ENCODE results near the gene SERPINB12.

Gene SERPINB12, protein sequence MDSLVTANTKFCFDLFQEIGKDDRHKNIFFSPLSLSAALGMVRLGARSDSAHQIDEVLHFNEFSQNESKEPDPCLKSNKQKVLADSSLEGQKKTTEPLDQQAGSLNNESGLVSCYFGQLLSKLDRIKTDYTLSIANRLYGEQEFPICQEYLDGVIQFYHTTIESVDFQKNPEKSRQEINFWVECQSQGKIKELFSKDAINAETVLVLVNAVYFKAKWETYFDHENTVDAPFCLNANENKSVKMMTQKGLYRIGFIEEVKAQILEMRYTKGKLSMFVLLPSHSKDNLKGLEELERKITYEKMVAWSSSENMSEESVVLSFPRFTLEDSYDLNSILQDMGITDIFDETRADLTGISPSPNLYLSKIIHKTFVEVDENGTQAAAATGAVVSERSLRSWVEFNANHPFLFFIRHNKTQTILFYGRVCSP

DNA sequence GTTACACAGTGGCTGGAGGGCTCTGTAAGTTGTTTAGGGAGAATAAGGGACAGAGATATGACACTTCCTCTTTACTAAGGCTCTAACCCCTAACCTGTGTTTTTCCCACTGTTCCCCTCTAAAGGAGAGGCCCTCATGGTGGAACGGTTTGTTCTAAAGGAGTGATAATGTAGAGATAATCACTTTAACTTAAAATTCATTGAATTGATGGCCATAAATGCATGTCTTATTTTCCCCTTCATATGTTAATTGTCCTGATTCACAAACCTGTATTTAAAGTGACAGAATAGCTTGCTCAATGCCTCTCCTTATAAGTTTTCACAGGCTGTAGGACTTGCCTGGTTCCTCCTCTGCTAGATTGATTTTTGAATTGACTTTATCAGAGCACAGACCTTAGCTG lies at the start of gene SERPINB12:
TSS of gene SERPINB12 (plus strand) at position 301 of the 400 bp plus-strand sequence. CDS start 13,791 bp downstream, outside the sequence.
- no peak for DNase-seq (ENCODE audit: low spot score)

DNA sequence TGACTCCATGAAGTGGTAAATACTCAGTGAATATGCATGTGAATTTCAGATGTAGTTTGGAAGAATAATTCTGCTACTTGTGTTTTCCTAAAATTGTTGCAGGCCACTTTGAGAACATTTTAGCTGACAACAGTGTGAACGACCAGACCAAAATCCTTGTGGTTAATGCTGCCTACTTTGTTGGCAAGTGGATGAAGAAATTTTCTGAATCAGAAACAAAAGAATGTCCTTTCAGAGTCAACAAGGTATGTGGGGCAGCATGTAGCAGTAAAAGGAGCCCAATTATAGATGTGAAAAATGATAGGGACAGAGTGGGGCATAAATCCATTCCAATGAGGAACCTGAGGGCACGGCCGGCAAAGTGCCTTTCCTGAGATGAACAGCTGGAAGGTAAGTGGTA lies 49.3 kb upstream of the SERPINB12 start:
- no peak for DNase-seq (ENCODE audit: low spot score)

DNA sequence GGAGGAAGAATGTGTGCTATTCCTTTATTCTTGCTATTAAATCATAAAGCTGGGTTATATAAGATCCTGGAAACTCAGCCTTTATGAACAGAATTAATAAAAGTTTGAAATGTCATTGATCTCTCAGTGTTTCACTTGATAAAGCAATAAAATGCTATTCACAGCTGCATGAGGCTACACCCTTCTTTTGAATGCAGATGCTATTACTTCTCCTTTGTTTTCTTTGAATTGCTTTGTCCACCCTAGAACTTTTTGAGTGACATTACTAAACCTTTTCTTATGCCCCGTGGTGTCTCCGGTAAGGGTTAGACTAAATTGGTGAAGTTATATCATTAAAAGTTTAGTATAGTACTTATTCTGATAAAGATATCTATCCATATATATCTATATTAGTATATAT lies 46.5 kb upstream of the SERPINB12 start:
- no peak for DNase-seq (ENCODE audit: low spot score)

DNA sequence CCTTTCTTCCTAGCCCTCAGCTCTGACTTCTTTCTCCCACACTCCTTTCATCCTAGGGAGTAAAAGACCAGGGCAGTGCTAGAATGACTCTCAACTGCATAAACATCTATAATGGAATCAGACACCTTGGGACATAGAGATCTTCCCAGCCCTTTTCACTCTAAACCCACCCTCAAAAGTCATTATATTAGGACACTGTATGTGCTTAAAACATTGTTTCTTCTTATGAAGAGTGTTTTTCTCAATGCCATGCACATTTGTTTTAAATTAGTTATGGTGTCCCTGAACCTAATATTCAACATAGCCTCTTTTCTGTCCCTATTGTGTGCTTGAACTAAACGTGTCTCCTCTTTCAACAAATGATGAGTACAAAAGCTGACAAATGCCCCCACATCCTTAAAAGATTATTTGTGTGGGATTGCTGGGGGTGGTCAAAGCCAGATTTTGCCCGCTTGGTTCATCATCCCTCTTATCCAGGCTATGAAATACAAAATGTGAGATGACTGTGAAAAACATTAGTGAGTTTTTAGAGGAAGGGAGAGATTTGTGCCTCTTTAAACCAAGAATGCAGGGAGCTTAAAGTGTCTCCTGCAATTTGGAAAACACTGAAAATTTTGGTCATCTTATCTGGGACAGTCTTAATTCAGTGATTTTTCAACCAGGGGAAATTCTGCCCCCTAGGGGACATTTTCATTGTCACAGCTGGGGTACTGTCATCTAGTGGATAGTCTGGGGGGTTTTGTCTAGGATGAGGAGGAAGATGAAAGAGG lies 36.4 kb upstream of the SERPINB12 start:
- peak; percentile 27 for DNase-seq (ENCODE audit: low spot score)

DNA sequence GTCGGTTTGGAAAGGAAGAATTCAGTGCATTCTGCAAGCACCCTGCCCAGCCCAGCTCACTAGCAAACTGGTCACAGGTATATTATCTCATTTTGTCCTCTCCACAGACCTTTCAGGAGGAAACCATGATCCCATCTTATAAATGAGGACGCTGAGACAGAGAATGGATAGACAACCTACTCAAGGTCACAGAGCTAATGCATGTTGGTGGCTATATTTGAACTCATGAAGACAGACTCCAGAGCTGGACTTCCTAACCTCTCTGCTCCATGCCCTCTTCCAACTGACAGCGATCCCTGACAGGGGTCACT lies 35.9 kb upstream of the SERPINB12 start:
- DNase-seq (ENCODE audit: low spot score), result no peak

DNA sequence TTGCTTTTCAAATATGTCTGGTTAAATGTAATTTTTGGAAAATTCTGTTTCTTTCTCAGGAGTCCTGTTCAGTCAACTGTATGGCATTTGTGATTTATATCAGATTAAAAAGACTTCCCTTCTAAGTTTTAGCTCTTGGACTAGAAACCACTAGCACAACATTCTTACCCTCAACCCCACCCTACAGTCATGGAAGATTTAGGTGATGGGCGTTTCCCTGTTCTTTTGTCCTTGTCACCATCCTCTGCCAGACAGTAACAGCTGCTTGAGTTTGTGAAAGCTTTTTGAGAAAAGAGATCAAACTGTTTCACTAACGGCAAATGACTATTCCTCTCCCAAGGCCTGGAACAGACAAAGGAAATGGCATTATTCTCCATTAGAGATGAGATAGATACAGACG lies 33.6 kb upstream of the SERPINB12 start:
- DNase-seq (ENCODE audit: low spot score), result no peak

DNA sequence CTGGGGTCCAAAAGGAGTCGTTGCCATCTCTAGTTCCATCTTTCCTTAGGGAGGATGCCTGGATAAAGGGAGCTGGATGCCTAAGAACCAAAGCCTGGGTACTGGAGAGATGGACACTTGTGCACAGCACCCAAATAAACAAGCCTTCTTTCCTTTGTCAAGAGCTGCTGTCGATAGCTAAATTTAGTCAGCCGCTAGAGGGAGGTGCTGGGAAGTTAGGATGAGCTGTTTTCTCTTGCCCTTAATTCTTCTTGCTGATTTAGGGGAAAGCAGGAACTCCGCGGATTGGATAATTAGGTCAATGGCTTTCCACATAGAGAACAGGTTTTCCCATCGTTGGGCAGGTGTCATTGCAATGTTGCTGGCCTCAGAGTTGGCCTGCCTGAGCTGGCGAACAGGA lies 30.9 kb upstream of the SERPINB12 start:
- DNase-seq (ENCODE audit: low spot score), result no peak

DNA sequence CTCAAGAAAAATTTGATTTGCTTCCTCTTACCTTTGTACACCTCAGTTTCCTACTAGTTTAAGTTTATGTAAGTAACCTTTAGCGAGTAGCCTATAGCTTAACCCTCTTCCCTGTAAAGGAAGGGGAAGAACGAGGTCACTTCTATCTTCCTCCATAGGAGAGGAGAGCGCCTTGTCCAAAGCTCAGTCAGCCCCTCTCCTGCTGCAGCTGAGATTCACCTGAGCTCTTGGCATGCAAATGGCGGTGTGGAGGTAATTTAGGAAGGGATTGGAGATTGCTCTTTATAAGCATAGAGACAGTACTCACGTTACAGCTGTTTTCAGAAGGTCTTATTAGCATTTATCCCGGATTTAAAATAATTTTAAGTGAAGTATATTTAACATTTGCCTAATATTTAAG lies 27.8 kb upstream of the SERPINB12 start:
- DNase-seq (ENCODE audit: low spot score), result no peak

DNA sequence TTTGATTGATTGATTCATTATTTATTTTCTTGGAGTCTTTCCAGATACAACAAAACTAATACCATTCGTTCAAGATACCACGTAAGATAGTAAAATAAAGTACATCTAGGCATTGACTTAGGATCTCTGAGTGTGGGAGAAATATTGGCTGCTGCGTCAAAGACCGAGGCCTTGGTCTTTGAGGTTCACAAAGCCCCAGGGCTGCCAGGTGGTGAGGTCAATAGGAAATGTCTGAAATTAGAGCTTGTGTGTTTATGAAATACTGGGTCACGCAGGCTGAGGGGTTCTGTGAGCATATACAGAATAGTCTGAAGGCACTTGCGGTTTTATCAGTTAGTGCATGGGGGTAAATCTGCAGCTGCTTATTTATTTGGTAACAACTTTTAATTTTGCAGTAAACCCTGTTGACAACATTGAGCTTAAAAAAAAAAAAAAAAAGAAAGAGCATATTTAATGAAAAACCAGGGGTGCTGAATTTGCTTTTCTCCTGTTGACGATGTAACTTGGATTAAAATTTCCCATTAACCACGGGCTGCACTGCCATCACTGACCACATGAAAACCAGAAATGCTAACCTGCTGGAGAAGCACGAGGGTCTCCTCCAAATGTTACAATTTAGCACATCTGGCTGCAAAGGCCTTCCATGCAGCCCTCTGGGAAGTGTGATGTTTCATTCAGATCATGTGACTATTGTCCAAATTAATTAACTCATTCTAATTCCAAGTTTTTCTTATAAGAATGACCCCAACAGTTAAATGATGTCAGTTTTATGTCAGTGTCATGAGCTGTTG lies 27.1 kb upstream of the SERPINB12 start:
- no peak for DNase-seq (ENCODE audit: low spot score)

DNA sequence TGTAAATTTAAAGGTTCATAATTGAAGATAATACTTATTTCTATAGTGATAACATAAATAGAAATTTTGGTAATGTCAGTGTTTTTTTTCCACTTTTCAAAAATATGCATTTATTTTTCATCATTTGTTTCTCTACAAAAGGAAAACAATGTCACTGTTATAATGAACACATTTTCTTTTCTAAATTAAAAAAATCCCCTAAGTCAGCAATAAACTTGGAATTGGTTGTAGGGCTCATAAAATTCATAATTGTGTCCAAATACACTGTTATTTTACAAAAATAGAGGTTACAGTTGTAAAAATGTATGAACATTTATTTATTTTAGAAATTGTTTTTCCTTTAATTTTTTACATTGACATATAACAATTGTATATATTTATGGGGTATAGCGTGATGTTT lies 26.4 kb upstream of the SERPINB12 start:
- no peak for DNase-seq (ENCODE audit: low spot score)

DNA sequence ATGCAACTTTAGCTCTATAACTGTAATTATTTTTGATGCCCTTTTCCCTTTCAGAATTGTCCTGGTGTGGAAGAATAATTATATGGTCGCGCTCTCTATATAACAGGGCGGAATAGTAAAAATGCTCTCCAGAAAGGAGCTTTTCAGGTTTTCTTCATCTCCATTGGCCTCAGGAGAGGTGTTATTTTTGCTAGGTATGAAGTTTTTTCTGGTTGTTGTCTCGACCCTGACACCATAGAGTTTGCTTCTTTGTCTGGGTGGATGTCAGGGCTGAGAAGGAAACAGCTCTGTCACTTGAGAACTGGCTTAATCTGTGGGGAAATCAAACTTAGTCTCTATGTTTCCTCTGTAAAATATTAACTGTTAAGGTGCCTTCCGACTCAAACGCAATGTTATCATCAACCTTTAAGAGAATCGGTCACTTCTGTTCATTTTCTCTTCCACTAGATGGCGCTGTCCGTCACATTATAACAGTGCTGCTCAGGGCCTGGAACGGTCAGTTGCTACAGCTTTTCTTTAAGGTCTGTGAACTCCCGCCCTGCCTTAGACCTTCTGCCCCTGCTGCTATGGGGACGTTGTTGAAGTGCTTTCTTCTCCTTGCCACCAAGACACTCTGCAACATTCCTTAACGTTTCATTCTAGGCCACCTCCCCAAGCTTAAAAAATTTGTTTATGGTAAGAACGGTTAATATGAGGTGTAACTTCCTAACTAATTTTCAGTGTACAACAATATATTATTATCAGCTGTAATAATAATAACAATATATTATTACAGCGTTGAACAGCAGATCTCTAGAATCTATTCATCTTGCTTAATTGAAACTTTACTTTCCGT lies 23.8 kb upstream of the SERPINB12 start:
- peak; percentile 68 for DNase-seq (ENCODE audit: low spot score)

DNA sequence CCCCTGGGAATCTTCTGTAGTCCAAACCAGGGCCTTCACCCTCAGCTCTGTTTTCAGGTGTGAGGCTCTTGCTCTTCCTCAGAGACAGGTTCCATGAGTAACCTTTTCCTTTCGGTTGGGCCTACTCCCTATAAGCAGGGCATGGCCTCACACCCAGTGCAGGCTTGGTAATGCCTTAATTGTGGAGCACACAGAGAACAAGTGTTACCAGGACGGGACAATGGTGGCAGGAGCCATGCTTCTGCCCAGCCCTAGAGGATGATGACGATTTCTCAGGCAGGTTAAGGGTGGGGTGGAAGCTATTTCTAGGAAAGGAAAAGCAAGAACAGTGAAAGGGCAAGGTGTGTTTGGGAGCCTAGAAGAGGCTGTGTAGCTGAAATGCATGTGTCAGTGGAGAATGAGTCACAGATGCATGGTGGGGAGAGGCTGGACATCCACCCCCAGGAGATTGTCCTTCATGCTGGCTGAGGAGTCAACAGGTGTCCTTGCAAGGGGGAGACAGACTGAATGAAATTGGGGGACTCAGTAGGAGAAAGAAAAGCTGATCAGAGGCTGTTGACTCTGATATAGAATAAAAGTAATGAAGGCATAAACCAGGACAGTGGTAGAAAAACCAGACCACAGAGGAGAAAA lies 22.0 kb upstream of the SERPINB12 start:
- DNase-seq (ENCODE audit: low spot score), result no peak

DNA sequence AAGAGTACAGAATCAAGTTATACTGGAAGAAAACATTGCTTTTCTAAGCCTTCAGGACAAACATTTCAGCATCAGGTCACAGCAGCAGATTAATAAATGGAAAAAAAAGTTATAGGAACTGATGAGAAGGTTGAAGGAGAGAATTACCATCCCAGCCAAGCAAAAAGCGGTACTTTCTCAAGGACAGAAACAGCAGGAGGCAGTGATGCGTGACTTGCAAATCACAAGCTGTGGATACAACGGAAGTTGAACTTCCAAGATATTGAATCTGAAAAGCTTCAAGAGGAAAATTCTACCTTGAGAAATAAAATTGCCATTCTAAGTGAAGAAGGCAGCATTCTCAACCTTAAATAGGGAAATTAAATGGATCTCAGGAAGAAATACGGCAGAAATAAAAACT lies 18.5 kb upstream of the SERPINB12 start:
- no peak for DNase-seq (ENCODE audit: low spot score)

DNA sequence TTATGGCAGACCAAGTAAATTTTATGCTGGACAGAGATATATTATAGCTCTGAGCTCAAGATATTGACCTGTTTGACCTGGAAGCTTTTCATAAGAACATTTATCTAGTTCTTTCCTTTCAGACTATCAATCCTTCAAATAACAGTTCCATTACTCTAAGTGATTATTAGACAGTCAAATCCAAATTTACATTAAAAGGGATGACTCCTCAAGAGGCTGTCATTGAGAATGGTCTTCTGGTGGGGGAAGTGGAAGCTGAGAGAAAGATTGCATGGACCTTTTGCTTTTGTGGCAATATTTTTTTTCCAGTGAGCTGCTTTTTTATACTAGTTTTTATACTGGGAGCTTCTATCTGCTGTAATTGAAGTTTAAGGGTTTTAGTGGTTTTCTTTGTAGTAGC lies 14.9 kb upstream of the SERPINB12 start:
- DNase-seq (ENCODE audit: low spot score), result no peak

DNA sequence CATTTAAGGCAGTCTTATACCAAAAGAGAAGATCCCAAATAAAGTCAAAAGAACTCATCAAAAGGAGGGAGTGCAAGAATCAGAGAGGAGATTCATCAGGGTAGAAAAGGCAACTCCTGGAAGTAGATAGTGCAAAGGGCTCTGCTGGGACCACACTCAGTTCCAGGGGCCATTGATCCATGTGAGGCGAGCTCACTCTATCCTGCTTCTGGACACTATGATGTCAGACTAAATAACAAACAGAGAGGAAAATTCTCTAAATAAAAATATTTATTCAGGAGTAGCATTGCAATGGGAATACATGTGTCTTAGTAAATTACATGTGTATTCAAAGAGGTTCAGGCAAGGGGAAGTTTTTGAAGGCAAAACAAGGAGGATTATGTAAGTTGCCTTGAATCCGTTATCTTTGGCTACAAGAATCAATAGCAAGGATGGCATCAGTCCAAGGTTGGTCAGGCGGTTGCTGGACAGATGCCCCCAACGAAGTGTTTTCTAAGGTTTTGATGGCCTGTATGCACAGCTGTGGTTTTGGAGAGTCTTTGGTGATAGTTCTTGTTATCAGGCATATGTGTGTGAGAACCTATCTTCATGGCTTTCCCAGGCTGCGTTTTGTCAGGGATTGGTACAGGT lies 13.2 kb upstream of the SERPINB12 start:
- no peak for DNase-seq (ENCODE audit: low spot score)

DNA sequence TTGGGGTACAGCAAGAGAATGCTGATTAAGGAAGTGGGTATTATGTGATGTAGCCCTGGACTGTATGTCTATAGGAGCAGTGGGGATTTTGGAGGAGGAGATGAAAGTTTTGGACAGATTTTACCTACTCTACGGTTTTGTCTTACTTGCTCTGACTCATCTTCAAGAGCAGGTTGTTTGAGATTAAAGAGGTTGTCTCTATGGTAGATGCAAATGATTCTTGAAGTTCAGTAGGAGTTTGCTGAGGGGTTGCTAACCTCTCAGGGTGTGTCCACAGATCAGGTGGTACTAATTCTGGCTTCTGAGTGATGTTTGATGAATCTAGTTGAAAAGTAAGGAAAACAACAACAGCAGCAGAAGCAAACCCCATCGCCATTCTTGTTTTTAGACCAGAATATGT lies 9.7 kb upstream of the SERPINB12 start:
- DNase-seq (ENCODE audit: low spot score), result no peak

DNA sequence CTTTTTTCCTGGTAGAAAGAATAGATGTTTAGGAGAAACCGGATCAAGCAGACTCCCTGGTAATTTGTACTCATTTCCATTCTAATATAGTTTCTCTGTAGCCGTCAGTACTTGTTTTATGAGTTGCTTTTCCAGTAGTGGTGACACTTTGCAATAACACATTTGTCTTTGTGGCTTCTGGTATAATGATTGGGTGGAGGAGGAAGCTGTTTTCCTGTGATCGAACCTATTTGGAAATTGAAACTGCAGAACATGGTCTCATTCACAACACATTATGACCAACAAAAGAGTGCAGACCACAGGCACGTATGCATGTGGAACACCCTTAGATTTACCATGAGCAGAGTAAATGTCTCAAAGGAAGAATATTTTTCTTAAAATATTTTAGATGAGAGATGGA lies 7.6 kb upstream of the SERPINB12 start:
- no peak for DNase-seq (ENCODE audit: low spot score)

DNA sequence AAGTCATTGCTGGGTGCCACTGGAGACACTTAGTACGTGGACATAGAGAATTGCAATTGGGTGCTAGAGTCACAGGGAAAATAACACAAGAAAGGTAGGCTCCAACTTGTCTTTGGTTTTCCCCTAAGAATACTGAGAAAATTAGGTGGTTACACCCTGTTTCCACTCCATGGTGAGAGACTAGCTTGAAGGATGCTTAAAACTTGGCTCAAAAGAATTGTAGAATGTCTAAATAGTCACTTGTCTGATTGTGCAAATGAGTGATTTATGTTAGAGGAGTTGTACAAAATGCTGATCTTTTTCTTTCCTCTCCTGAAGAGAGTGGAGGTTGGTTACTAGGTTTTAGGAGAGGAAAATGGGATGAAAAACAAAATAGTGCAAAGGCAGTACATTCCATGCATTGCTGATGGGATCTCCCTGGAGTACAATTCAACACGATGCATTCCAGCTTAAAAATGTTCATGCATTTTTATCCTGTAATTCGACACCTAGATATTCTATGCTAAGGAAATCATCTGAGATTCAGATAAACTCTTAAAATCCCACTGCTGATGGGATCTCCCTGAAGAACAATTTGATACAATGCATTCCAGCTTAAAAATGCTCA lies 2.2 kb upstream of the SERPINB12 start:
- no peak for DNase-seq (ENCODE audit: low spot score)

DNA sequence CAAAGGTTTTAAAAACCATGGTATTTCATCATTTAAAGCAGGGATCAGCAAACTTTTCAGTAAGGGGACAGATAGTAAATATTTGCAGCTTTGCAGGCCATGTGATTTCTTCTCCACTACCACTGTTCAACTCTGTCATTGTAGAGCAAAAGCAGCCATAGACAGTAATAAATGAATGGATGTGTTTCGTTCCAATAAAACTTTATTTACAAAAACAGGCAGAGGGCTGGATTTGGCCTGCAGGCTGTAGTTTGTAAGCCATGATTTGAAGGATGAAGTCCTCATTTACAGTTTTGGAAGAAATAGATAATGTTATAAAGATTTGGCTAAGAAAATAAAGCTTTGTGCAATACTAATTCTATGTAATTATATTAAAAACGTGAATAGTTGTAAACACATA lies 1.8 kb downstream of the SERPINB12 start:
- DNase-seq (ENCODE audit: low spot score), result no peak

DNA sequence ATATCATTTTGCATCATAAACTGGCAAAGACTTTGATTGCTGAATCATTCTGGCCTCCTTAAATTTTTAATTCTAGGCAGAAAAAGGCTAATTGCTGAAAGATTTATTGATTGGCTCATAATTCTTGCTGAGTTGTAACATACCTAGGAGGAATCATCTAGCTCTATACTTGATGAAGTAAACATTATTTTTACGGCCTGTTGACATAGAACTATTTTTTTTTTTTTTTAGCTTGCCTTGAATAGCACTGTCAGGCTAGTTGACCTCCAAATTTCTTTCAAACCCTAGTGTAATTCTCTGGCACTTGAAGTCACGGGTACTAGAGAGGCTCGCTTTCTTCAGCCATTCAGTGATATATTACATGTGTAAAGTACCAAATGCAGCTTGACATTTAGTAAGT lies 2.8 kb downstream of the SERPINB12 start:
- no peak for DNase-seq (ENCODE audit: low spot score)

DNA sequence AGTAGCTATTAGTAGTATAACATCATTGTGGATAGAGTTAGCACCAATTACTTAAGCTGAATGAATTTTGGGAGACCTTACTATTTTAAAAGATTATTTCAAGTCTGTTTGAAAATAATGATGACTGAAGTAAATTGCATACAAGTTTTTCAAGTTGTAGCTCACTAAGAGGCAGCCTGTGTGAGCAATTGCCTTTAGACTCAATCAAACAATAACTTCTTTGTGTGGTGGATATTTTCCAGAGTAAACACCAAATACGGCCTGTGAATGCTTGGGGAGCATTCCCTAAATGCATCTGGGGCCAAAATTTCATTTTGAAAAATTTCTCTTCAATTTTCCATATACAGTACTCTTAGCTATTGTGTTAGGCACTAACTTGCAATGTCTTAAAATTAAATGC lies 7.9 kb downstream of the SERPINB12 start:
- DNase-seq (ENCODE audit: low spot score), result no peak
